IPS DF 6.9 (cell line): ENCODE results near the gene CCDC90B.
"Not testable (repeated sequence)": the region's sequence is repeated elsewhere in the genome, so short reads cannot be mapped to it uniquely, and the experiment has no call there.

Experiments
- DNase-seq: peaks from one replicate; pipeline ENCODE4 v3.0.0-alpha.2; 2013; ENCODE audit warnings: low read depth, low spot score
- H3K27ac ChIP-seq: one replicate; pipeline ENCODE4 v1.5.1; 2013; ENCODE audit warnings: low read length, control low read depth
- H3K27me3 ChIP-seq: 2 replicates; pipeline ENCODE4 v1.6.1; 2013; ENCODE audit warnings: mild to moderate bottlenecking, low read length; ENCODE audit not compliant: control insufficient read depth, insufficient read depth
- H3K36me3 ChIP-seq: 2 replicates; pipeline ENCODE4 v1.6.1; 2013; ENCODE audit warnings: low read length; ENCODE audit not compliant: control insufficient read depth, insufficient read depth
- H3K4me1 ChIP-seq: 2 replicates; pipeline ENCODE4 v1.6.1; 2013; ENCODE audit warnings: low read length; ENCODE audit not compliant: control insufficient read depth, insufficient read depth
- H3K4me3 ChIP-seq: 2 replicates; pipeline ENCODE4 v1.5.1; 2013; ENCODE audit warnings: mild to moderate bottlenecking, low read length
- H3K9me3 ChIP-seq: 2 replicates; pipeline ENCODE4 v1.6.1; 2013; ENCODE audit warnings: low read length, inconsistent platforms; ENCODE audit not compliant: control insufficient read depth, insufficient read depth
- WGBS: extraction: QIAGEN DNeasy Blood & Tissue Kit; methylation state at CpG from one replicate; pipeline ENCODE4 v1.1.7; 2013; ENCODE audit warnings: mixed read lengths, missing lambda C conversion rate; ENCODE audit not compliant: insufficient read length, insufficient coverage; 5-methylcytosine and 5-hydroxymethylcytosine counted together

The CCDC90B gene, protein sequence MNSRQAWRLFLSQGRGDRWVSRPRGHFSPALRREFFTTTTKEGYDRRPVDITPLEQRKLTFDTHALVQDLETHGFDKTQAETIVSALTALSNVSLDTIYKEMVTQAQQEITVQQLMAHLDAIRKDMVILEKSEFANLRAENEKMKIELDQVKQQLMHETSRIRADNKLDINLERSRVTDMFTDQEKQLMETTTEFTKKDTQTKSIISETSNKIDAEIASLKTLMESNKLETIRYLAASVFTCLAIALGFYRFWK

DNA sequence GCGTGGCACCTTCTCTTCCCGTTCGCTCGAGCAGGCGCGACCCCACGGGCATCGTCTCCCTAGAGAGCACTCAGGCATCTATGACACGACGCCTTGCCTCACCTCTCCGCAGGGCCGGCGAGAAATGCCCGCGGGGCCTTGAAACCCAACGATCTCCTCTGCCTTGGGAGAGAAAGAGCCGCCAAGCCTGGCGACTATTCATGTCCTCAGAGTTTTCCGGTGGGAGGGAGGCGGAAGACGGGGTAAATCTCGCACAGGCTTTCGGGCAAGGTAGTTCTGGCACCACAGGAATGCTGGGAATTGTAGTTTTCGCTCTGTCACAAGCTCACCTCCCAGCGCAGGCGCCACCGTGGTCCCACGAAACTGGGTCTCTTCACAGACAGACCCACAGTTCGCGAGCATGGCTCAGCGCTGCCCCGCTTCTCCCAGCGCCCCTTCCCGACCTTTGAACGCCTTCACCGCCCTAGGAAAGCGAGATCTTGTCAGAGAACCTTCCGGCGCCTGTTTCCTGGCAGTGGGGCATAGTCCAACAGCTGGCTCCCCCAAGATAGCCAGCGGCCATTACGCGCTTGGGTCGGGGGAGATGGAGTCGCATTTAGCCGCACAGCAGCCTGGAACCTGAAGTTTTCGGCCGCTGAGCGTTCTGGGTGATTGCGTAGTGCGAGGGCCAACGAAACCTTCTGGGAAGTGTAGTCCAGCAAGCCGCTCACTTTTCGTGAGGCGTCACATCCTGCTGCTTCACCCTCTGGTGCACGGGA, at the start of gene CCDC90B:
Gene CCDC90B, minus strand, starts transcription at position 597 of the 758 bp plus-strand sequence. Its CDS starts 395 bp downstream, at position 202.
- peak within 1 kb of the TSS; percentile 91 for H3K4me3 ChIP-seq
- no peaks in the 10 kb centered on the region for H3K4me1 ChIP-seq
- WGBS, result no CpG with 5 or more reads among the region's 55 CpGs
- H3K36me3 ChIP-seq, result no peaks in the 10 kb centered on the region
- H3K27me3 ChIP-seq, result no peaks in the 10 kb centered on the region
- no peak within 1 kb of the TSS for H3K27ac ChIP-seq
- no peaks in the 10 kb centered on the region for H3K9me3 ChIP-seq
- DNase-seq, result peak; percentile 96

DNA sequence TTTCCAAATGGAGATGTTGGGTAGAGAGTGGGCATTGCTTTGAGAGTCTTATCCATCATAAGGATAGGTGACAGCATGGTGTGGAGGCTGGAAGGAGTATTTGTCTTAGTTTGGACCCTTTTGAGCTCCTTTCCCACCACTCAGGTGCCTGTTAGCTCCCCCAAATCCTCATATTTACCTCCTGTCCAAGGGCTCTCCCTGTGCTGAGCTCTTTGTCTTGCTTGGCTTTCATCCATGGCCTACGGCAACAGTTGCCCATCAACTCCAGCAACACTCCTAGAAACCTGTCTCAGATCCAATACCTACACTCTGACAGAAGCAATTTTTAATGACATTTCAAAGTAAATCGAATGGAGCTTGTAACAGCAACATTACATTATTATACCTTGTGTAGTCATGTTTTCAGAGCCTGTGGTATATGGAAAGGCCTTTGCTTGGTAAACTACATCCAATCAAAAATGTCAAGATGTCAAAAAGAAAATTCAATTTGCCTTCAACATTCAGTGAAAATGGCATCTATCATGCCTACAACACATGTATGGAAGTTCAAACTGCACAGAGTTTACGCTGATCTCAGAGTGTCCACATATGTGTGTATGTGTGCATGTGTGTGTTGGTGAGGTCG, 49.4 kb upstream of the CCDC90B start:
- WGBS, result no CpG with 5 or more reads among the region's 4 CpGs
- Histone ChIP-seq H3K9me3 (no peaks in the 10 kb centered on the region), H3K27ac (no peak overlapping the region), H3K4me1 (no peaks in the 10 kb centered on the region), H3K4me3 (no peak overlapping the region), H3K36me3 (no peaks in the 10 kb centered on the region), H3K27me3 (no peaks in the 10 kb centered on the region)
- no peak for DNase-seq

DNA sequence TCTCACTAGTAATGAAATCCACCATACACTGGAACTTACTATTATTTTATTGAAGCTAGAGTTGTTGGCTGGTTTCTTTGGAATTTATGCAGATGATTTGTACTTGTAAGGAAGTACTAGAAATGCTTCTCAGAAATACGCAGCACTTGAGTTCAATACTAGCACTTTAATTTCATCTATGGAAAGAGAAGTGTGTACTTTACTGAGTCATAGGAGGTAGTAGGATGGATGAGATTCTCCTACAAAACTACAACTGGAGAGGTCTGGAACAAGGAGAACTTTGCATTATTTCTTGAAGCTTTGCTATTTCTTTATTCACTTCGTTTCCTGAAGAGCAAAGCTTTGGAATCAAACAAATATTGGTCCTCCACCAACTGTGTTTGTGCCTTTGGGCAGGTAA, 44.1 kb upstream of the CCDC90B start:
- Histone ChIP-seq H3K27me3 (no peaks in the 10 kb centered on the region), H3K4me1 (no peaks in the 10 kb centered on the region), H3K4me3 (no peak overlapping the region), H3K27ac (no peak overlapping the region), H3K36me3 (no peaks in the 10 kb centered on the region), H3K9me3 (no peaks in the 10 kb centered on the region)
- DNase-seq, result no peak
- no CpG with 5 or more reads among the region's 2 CpGs for WGBS

DNA sequence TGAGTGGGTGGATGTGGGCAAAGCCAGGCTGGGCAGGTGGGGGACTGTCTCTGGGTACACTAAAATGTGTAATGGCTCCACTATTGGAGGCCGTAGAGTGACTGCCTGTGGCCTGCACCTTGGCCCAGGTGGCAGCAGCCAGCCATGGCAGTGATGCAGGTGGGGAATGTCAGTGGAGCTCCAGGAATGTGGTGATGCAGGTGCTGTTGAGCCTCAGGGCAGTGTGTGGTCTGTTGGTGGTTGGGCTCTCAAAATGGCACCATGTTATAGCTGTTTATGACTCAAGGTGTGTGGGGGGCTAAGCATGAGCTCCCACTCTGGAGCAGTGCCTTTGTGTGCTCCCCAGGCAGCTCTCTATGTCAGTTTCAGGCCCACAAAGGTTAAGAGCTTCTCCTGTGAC, 40.2 kb upstream of the CCDC90B start:
- WGBS, result no CpG with 5 or more reads among the region's 1 CpG
- H3K4me1 ChIP-seq, result no peaks in the 10 kb centered on the region
- no peak for DNase-seq

DNA sequence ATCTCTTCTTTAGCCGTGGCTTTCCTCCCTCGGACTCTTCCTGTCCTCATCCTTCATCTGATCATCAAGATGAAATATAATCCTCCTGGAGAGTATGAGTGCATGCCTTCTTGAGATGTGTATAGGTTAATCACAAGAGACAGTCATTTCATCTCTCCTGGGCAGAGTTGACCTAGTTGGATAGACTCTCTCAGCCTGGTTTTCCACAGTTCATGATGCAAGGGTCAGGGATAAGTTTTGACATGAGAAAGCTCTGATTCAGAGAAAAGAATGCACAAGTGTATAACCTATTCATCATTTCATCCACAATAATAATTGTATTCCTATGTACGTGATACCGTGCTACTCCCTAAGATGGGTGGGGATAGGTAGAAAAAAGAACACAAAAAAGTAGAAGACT, 33.2 kb upstream of the CCDC90B start:
- no CpG with 5 or more reads among the region's 4 CpGs for WGBS
- Histone ChIP-seq H3K4me1 (no peaks in the 10 kb centered on the region), H3K36me3 (no peaks in the 10 kb centered on the region), H3K27me3 (no peaks in the 10 kb centered on the region), H3K4me3 (no peak overlapping the region), H3K27ac (no peak overlapping the region), H3K9me3 (no peaks in the 10 kb centered on the region)
- no peak for DNase-seq

More for the DNA sequence above, 40.2 kb upstream of the CCDC90B start:
- H3K9me3 ChIP-seq, result no peaks in the 10 kb centered on the region
- no peak overlapping the region for H3K27ac ChIP-seq
- no peaks in the 10 kb centered on the region for H3K27me3 ChIP-seq
- no peak overlapping the region for H3K4me3 ChIP-seq
- no peaks in the 10 kb centered on the region for H3K36me3 ChIP-seq

DNA sequence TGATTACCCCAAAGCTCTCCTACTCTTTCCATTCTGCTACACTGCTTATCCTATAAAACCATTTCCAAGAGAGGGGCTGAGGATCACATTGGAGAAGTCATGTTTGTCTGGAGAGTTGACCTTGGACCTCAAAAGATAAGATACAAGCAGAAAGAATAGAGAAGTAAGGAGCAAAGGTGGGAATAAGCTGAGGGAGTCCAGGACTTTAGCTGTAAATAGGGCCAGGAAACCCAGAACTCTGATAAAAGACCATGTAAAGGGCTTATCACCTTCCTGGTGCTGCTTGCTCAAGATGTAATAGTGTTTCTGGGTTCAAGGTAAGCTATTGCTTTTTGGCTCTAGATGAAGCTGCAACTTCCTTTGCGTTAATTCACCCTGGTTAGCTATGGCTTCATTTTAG, 32.8 kb upstream of the CCDC90B start:
- H3K4me1 ChIP-seq, result no peaks in the 10 kb centered on the region
- no peaks in the 10 kb centered on the region for H3K9me3 ChIP-seq
- H3K36me3 ChIP-seq, result no peaks in the 10 kb centered on the region
- DNase-seq, result no peak
- H3K4me3 ChIP-seq, result no peak overlapping the region
- H3K27ac ChIP-seq, result no peak overlapping the region
- H3K27me3 ChIP-seq, result no peaks in the 10 kb centered on the region
- no CpG with 5 or more reads among the region's 1 CpG for WGBS

DNA sequence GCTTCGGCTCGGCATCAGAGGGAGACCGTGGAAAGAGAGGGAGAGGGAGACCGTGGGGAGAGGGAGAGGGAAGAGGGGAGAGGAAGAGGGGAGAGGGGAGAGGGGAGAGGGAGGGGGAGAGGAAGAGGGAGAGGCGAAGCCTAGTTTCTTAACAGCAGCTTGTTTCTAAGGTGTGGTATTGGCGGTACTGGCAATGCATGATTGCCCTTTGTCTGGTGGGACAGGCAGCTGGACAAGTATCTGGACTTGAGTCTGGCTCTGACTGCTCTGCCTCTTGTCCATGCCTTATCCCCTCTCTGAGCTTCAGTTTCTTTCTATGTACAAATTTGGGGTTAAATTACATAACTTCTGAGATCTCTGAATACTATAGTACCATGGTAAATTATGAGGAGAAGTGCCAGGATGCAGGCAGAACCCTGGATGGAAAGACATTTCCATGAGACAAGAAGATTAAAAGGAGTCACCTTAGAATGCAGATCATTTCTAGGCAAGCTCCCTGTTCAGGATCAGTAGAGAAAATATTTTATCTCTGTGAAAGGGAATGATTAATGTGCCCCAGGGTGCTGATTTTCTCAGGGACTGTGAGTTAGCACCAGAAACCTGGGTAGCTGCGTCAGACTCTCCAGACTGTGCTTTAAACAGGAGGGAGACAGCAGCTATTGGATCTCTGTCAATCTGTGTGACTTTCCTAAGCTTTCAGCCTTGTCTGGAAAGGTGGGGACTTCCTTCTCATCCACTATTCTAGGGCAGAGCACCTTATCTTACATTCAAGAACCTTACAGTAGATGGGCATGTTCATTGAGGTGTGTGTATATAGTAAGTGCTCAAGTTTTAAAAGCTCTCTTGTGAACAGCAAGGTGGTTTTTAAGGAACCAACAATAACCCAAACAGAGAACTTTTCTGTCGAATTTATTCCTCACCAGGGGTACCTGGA, 31.9 kb upstream of the CCDC90B start:
- no peak overlapping the region for H3K27ac ChIP-seq
- H3K27me3 ChIP-seq, result no peaks in the 10 kb centered on the region
- no peak for DNase-seq
- no peaks in the 10 kb centered on the region for H3K36me3 ChIP-seq
- H3K9me3 ChIP-seq, result no peaks in the 10 kb centered on the region
- WGBS, result no CpG with 5 or more reads among the region's 8 CpGs
- no peaks in the 10 kb centered on the region for H3K4me1 ChIP-seq
- H3K4me3 ChIP-seq, result no peak overlapping the region

DNA sequence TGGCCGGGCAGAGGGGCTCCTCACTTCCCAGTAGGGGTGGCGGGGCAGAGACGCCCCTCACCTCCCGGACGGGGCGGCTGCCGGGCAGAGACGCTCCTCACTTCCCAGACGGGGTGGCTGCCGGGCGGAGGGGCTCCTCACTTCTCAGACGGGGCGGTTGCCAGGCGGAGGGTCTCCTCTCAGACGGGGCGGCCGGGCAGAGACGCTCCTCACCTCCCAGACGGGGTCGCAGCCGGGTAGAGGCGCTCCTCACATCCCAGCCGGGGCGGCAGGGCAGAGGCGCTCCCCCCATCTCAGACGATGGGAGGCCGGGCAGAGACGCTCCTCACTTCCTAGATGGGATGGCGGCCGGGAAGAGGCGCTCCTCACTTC, 30.7 kb upstream of the CCDC90B start:
- H3K27me3 ChIP-seq, H3K4me3 ChIP-seq, H3K9me3 ChIP-seq, H3K4me1 ChIP-seq, H3K27ac ChIP-seq, DNase-seq, H3K36me3 ChIP-seq: not testable (repeated sequence)
- WGBS, result no CpG with 5 or more reads among the region's 31 CpGs

DNA sequence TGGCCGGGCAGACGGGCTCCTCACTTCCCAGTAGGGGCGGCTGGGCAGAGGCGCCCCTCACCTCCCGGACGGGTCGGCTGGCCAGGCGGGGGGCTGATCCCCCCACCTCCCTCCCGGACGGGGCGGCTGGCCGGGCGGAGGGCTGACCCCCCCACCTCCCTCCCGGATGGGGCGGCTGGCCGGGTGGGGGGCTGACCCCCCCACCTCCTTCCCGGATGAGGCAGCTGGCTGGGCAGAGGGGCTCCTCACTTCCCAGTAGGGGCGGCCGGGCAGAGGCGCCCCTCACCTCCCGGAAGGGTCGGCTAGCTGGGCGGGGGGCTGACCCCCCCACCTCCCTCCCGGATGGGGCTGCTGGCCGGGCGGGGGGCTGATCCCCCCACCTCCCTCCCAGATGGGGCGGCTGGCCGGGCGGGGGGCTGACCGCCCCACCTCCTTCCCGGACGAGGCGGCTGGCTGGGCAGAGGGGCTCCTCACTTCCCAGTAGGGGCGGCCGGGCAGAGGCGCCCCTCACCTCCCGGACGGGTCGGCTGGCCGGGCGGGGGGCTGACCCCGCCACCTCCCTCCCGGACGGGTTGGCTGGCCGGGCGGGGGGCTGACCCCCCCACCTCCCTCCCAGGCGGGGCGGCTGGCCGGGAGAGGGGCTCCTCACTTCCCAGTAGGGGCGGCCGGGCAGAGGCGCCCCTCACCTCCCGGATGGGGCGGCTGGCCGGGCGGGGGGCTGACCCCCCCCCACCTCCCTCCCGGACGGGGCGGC, 30.2 kb upstream of the CCDC90B start:
- H3K27me3 ChIP-seq, H3K9me3 ChIP-seq, H3K4me3 ChIP-seq, H3K4me1 ChIP-seq, H3K36me3 ChIP-seq, H3K27ac ChIP-seq, DNase-seq: not testable (repeated sequence)
- no CpG with 5 or more reads among the region's 59 CpGs for WGBS
